ENCODE measurements around the gene IGSF23.

IGSF23 gene

GRCh38 chr19:44613295-44614178 lies at the start of gene IGSF23:
Gene IGSF23 (plus strand): TSS chr19:44613563. CDS start chr19:44613646, 83 bp downstream.
- no peak for DNase-seq

GRCh38 chr19:44566984-44567383 lies 46.4 kb upstream of the IGSF23 start:
- no peak for DNase-seq

DNA sequence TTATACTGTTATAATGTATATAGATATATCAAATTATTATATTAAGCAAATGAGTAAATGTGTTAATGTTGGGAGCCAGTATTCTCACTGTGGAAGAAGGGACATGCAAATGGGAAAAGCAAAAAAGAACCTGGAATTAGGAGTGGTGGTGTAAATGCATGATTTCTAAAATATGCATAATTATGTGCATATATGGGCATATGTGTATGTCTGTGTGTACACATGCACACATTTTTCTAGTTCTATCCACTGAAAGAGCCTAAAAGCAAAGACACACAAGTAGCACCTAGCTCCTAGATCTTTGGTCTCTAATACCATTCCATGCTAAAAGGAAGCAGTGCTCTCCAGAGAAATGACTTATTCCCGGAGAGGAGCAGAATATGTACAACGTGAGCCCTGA lies 45.6 kb upstream of the IGSF23 start:
- no peak for DNase-seq

GRCh38 chr19:44570603-44570983 lies 42.8 kb upstream of the IGSF23 start:
- no peak for DNase-seq

- DNase-seq: no peak
Measured at GRCh38 chr19:44570984-44571684, 42.2 kb upstream of the IGSF23 start.

- DNase-seq: no peak
Measured at GRCh38 chr19:44571830-44572580, 41.4 kb upstream of the IGSF23 start.

- DNase-seq: no peak
Measured at GRCh38 chr19:44572581-44572900, 40.8 kb upstream of the IGSF23 start.

DNA sequence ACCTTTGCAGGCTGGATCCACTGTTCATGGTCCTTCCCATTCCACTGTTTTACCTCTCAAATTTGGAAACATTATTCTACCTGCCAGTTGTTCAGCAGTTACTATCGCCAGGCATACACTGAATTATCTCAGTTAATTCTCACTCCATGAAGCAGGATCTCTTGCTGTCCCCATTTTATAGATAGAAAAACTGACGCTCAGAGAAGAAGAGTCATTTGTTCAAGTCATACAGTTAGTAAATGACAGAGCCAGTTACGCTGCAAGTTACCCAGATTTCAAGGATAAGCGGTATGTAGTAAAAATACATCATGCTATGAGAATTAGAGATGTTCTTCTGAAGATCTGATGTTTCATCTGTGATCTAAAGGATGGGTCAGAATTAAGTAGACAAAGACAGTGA lies 40.2 kb upstream of the IGSF23 start:
- no peak for DNase-seq

DNA sequence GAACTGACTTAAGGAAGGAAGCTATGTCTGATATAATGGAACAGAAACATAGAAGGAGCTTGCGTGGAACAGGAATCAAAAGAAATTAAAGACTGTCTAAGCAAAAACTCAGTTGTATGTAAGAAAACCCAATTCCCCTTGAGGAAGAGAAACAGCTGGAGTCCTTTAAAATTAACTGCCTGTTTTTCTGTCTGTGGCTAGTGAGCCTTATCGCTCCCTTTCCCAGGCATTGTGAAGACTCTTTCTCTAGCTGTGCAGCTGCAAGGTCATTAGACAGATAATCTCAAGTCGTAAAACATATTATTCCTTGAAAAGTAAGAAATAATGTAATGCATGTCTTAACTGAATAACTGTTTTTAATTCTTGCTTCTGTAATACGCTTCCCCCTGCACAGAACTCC lies 39.7 kb upstream of the IGSF23 start:
- no peak for DNase-seq

- DNase-seq: no peak
Measured at GRCh38 chr19:44574186-44574950, 39.0 kb upstream of the IGSF23 start.

DNA sequence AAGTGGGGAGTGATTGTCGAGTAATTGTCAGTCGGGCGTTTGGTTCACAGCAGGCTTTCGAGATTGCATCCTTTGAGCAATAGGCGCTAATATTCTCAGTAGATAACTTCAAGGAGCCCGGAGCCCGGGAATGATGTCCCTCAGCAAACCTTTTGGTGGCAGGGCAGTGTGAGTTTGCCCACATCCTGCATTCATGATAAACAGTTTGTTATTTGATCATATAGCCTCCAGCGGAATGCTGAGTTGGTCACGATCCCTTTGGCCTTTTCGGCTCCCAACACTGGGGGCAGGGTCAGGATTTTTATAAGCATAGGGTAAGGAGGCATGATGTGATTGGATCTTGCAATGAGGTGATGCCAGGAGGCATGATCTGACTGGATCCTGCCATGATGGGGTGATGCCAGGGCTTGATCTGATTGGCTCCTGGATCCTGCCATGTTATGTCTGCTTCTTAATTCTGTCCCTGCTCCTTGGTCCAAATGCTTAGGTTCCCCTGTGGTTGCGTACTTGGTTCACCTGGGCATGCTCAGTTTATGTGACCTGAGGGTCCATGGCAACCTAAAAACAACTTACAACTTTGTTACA lies 38.2 kb upstream of the IGSF23 start:
- no peak for DNase-seq

DNA sequence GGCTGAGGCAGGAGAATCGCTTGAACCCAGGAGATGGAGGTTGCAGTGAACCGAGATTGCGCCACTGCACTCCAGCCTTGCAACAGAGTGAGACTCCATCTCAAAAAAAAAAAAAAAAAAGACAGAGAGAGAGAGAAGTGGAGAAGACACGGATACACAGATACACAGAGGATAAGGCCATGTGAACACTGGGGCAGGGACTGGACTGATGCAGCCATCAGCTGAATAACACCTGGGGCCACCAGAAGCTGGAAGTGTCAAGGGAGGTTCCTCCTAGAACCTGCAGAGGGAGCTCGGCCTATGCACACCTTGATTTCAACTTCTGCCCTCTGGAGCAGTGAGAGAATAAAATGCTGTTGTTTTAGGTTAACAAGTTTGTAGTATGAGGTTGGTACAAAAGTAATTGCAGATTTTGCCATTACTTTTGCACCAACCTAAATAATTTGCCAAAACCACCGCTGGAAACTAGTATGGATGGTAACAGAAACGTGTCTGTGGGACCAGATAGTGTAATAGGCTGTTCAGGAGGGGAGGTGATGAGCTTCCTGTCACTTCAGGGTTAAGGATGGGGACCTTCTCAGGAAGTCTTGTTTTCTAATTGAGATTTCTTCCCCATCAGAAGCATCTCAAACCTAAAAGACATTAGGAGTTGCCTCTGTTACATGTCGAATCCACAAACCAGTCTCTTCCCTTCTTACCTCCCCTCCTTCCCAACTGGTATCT lies 36.4 kb upstream of the IGSF23 start:
- DNase-seq: no peak

- DNase-seq: no peak
Measured at GRCh38 chr19:44577566-44577874, 35.8 kb upstream of the IGSF23 start.

DNA sequence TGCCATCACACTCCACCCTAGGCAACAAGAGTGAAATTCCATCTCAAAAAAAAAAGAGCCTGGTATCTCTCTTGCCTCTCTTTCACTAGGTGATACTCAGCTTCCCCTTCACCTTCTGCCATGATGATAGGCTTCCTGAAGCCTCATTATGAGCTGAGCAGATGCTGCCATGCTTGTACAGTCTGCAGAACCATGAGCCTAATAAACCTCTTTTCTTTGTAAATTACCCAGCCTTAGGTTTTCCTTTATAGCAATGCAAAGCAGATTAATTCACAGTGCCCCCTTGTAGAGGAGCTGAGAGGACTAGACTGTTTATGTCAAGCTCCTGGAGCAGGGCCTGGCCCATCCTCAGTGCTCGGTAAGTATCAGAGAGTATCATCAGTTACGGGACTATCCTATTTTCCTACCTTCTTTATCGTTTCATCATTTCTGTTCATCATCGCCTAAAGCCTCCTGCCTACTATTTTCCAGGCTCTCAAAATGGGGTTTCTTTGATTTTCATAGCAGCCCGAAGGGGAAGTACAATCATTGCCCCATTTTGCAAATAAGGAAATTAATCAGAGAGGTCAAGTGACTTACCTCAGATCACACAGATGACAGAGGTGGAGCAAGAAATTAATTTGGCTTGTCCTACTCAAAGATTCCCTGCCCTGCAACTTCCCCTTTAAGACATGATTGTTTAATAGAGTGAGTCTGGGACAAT lies 33.5 kb upstream of the IGSF23 start:
- DNase-seq: no peak

GRCh38 chr19:44580366-44580895 lies 32.9 kb upstream of the IGSF23 start:
- no peak for DNase-seq

DNA sequence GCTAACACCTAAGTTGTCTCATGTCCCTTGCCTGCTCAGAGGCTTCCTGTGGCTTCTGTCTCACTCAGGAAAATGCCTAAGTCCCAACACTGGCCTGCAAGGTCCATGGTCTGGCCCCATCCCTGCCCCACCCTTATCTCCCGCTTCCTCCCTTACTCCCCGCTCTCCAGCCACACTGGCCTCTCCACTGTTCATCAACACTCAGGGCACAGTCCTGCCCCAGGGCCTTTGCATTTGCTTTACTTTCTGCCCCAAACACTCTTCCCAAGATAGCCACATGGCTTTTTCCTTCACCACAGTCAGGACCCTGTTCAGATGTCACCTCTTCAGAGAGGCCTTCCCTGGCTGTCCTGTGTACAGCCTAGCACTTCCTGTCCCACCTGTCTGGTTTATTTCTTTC lies 32.1 kb upstream of the IGSF23 start:
- DNase-seq: no peak

DNA sequence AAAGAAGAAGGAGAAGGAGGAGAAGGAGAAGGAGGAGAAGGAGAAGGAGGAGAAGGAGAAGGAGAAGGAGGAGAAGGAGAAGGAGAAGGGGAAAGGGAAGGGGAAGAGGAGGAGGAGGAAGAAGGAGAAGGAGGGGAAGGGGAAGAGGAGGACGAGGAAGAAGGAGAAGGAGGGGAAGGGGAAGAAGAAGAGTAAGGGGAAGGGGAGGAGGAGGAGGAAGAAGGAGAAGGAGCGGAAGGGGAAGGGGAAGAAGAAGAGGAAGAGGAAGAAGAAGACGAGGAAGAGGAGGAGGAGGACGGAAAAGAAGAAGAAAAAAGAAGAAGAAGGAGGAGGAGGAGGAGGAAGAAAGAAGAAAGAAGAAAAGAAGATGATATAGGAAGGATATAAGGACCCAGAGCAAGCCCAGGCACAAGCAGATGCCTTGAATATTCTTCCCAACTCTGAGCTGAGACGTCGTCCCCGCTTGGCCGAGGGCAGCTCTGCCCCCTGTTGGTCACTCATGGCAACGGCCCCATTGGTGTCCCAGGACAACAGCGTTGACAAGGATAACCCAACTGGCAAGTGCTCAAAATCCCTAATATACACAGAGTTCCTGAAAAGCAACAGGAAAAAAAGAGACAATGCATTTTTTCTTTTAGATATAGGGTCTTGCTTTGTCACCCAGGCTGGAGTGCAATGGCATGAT lies 30.6 kb upstream of the IGSF23 start:
- DNase-seq: no peak

DNA sequence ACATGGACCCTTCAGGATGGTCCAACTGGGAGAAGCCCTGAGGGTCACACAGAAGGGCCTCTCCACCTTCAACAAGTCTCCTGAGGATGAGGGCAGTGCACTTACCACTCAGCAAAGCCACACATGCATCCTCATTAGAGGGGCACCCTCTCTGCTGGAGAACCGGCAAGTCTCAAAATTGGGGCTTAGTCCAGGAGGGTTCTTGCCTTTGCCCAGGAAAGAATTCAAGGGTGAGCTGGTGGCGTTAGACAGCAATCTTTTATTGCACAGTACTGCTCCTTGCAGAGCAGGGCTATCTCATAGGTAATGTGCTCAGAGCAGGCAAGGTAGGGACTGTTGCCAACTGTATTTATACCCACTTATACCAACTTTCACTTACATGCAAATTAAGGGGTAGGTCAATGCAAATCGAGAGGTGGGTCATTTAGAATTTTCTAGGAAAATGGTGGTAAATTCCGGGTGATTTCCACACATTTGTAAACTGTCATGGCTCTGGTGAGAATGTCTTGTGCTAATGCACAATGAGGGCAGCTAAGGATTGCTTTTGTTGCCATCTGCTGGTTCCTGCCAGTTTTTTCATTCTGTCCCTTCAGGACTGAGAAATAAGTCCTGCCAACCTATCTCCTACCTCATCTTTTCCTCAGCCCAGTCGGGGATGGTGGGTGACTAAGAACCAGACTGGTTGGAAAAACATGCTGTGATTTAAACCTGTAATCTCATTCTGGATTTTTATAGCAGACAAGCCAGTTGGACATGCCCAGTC lies 27.8 kb upstream of the IGSF23 start:
- DNase-seq: no peak

DNA sequence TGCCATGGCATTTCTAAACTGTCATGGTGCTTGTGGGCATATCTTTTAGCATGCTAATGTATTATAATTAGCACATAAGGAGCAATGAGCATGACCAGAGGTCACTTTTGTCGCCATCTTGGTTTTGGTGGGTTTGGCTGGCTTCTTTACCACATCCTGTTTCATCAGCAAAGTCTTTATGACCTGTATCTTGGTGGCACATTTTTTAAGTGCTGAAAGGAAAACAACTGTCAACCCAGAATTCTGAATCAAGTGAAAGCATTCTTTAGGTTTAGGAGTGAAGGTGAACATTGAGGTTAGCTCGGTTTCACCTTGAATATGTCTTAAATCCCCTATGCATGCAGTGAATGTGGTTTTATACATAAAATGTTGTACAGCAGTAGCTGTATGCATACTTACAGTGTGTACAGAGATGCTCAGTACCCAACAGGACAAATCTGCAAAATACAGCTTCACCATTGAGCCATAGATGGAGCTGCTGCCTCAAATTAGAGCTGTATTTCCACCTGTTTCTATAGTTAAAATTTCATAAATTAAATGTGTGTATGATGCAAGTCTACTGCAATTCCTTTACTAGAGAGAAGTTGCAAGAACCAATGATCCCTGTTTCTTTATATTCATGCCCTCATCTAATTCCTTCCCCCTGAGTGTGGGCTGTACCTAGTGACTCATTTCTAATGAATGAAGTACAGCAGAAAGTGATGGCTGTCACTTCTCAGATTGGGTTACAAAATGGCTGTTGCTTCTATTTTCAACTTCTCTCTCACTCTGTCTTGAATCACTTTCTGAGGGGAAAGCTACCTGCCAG lies 25.2 kb upstream of the IGSF23 start:
- no peak for DNase-seq
